ENCODE results near the gene TEX53.

DNA sequence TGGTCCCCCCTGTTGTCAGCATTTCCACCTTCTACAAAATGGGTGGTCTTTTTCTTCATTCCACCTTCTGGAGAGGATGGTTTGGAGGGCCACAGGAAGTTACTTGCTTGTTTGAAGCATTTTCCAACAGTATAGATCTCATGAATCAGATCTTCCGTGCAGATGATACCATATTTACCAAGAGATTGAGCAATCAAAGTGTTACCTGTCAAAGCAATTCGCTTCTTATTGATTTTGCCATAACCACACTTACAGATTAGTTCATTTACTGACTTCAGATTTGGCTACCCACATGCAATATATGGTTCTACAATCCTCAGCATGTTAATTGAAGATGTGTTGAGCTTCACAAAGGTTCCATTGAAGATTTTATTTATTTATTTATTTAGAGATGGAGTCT, 38.3 kb upstream of the TEX53 start:
- no peak for TF ChIP-seq POLR2A (IDR thresholded peaks at IDR 0.05)
- TF ChIP-seq EP300 (IDR thresholded peaks at IDR 0.05) = no peak
- TF ChIP-seq, protein P1, sequence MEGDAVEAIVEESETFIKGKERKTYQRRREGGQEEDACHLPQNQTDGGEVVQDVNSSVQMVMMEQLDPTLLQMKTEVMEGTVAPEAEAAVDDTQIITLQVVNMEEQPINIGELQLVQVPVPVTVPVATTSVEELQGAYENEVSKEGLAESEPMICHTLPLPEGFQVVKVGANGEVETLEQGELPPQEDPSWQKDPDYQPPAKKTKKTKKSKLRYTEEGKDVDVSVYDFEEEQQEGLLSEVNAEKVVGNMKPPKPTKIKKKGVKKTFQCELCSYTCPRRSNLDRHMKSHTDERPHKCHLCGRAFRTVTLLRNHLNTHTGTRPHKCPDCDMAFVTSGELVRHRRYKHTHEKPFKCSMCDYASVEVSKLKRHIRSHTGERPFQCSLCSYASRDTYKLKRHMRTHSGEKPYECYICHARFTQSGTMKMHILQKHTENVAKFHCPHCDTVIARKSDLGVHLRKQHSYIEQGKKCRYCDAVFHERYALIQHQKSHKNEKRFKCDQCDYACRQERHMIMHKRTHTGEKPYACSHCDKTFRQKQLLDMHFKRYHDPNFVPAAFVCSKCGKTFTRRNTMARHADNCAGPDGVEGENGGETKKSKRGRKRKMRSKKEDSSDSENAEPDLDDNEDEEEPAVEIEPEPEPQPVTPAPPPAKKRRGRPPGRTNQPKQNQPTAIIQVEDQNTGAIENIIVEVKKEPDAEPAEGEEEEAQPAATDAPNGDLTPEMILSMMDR (IDR thresholded peaks at IDR 0.05) = no peak
